Erythroblast (primary cell): ENCODE data around the gene SLC35F3.

Experiments used
- DNase-seq, 2 experiments: peaks; one replicate each; lab custom pipeline; 2025; lab: John Stamatoyannopoulos, UW
- GATA1 ChIP-seq: IDR thresholded peaks from 2 replicates; pipeline ENCODE4 v1.6.1; 2011; ENCODE audit warnings: low read depth, mild to moderate bottlenecking, control low read depth, low read length, moderate library complexity
- POLR2A ChIP-seq: IDR thresholded peaks from 2 replicates; pipeline ENCODE4 v1.6.1; 2011; ENCODE audit warnings: mild to moderate bottlenecking, low read length

Gene SLC35F3

GRCh38 chr1:233972951-233973635, 68.6 kb downstream of the SLC35F3 start:
- DNase-seq, result peak; percentile 5 to 48

GRCh38 chr1:233975486-233975885, 71.0 kb downstream of the SLC35F3 start:
- TF ChIP-seq POLR2A, result no peak
- TF ChIP-seq GATA1, result no peak
- DNase-seq, result no peak

More at GRCh38 chr1:233972951-233973635, 68.6 kb downstream of the SLC35F3 start:
- TF ChIP-seq POLR2A (no peak), GATA1 (no peak)

GRCh38 chr1:233981042-233981675, 76.7 kb downstream of the SLC35F3 start:
- no peak for DNase-seq
- TF ChIP-seq POLR2A, result no peak
- no peak for TF ChIP-seq GATA1

- DNase-seq, result no peak
Measured at GRCh38 chr1:233982827-233983518, 78.5 kb downstream of the SLC35F3 start.

GRCh38 chr1:233983811-233984210, 79.3 kb downstream of the SLC35F3 start:
- DNase-seq, result no peak
- TF ChIP-seq POLR2A, result no peak
- no peak for TF ChIP-seq GATA1

More at GRCh38 chr1:233982827-233983518, 78.5 kb downstream of the SLC35F3 start:
- TF ChIP-seq POLR2A (no peak), GATA1 (no peak)

- TF ChIP-seq GATA1 (no peak), POLR2A (no peak)
- DNase-seq, result no peak
Measured at GRCh38 chr1:233988963-233989696, 84.7 kb downstream of the SLC35F3 start.

- TF ChIP-seq POLR2A (no peak), GATA1 (no peak)
- no peak for DNase-seq
Measured at GRCh38 chr1:233990486-233990885, 86.0 kb downstream of the SLC35F3 start.

- TF ChIP-seq GATA1, result no peak
- TF ChIP-seq POLR2A, result no peak
Measured at GRCh38 chr1:233993651-233994050, 89.2 kb downstream of the SLC35F3 start.

GRCh38 chr1:233994112-233994511, 89.6 kb downstream of the SLC35F3 start:
- TF ChIP-seq GATA1 (no peak), POLR2A (no peak)

More at GRCh38 chr1:233993651-233994050, 89.2 kb downstream of the SLC35F3 start:
- no peak for DNase-seq

GRCh38 chr1:233998456-233998855, 94.0 kb downstream of the SLC35F3 start:
- TF ChIP-seq POLR2A (no peak), GATA1 (no peak)
- DNase-seq, result no peak

More at GRCh38 chr1:233994112-233994511, 89.6 kb downstream of the SLC35F3 start:
- DNase-seq, result no peak

GRCh38 chr1:233998891-233999290, 94.4 kb downstream of the SLC35F3 start:
- DNase-seq, result no peak
- TF ChIP-seq GATA1 (no peak), POLR2A (no peak)

- no peak for DNase-seq
- TF ChIP-seq POLR2A (no peak), GATA1 (no peak)
Measured at GRCh38 chr1:234000557-234001041, 96.1 kb downstream of the SLC35F3 start.

GRCh38 chr1:234001817-234002216, 97.3 kb downstream of the SLC35F3 start:
- TF ChIP-seq POLR2A, result no peak
- no peak for TF ChIP-seq GATA1
- DNase-seq, result no peak
